Ovary (tissue), 9 donors: ENCODE data around the gene CEP44. TPM values are rescaled to one million over a fixed set of nuclear protein-coding genes. Genes with fewer than 3 reads are reported as not detected.

Experiments
- DNase-seq, 5 donors: peaks; one replicate each; pipeline ENCODE4 v3.0.0-alpha.2; 2019 to 2020
- H3K27ac ChIP-seq, 2 donors: fragments of 200-600 bp; one replicate each; pipeline versions ENCODE4 v1.5.1 to v1.8.0; 2019 to 2022
- H3K27me3 ChIP-seq: fragments of 200-600 bp; one replicate; pipeline ENCODE4 v1.8.0; 2022
- H3K36me3 ChIP-seq: fragments of 200-600 bp; sonication (generic); one replicate; pipeline ENCODE4 v1.5.1; 2019
- H3K4me1 ChIP-seq: one replicate; pipeline ENCODE4 v1.8.1; 2013; ENCODE audit warnings: mild to moderate bottlenecking, moderate library complexity; ENCODE audit not compliant: insufficient read depth
- H3K4me3 ChIP-seq: fragments of 200-600 bp; sonication (generic); one replicate; pipeline ENCODE4 v1.5.1; 2017
- H3K9me3 ChIP-seq, 2 donors: fragments of 200-600 bp in 1 of 2; sonication (generic) in 1 of 2; one replicate each; pipeline versions ENCODE4 v1.5.1 to v1.8.1; 2013 to 2019; ENCODE audit warnings: mild to moderate bottlenecking in 1 of 2, moderate library complexity in 1 of 2
- EP300 ChIP-seq: sonication (generic); formaldehyde crosslinking; IDR thresholded peaks from one replicate; pipeline ENCODE4 v1.6.1; 2017; ENCODE audit warnings: antibody characterized with exemption
- POLR2A ChIP-seq: fragments of 450-650 bp; IDR thresholded peaks from one replicate; pipeline ENCODE4 v1.6.1; 2017; ENCODE audit warnings: antibody characterized with exemption, mild to moderate bottlenecking, moderate library complexity
- WGBS, 3 donors: extraction: QIAGEN DNeasy Blood & Tissue Kit in 1 of 3; methylation state at CpG; one replicate each; pipeline versions ENCODE4 v1.1.5 to v1.1.7; 2013 to 2017; 5-methylcytosine and 5-hydroxymethylcytosine counted together
- intact Hi-C, 4 donors: fragments of 100-400 bp; cut with DNase I; formaldehyde crosslinking; loops; one replicate each; pipeline versions ENCODE4 v1.11.0 to v1.15.1; 2022 to 2023
- polyA plus RNA-seq, 2 donors: library from polyadenylated mRNA; stranded (reverse); fragments of 200-250 nt in 1 of 2; fragments of 350-450 nt in 1 of 2; fragmentation: Illumina TruSeq in 1 of 2; extraction: RNeasy Lipid Tissue Mini Kit (QIAGEN cat#74804) in 1 of 2; gene quantifications; one replicate each; pipeline ENCODE4 v1.2.3, GENCODE V29; 2013 to 2014
- total RNA-seq, 7 donors: library from RNA; depleted of rRNA in 2 of 7; stranded (reverse); fragments of >200 nt in 2 of 7; fragmentation: NEBNext Ultra II Directional in 3 of 7; extraction: Animal tissue kit (Norgen Biotek cat#: 25700) in 3 of 7; gene quantifications; one replicate each; pipeline versions ENCODE4 v1.1.0 to v1.2.4, GENCODE V29; 2016 to 2023
- TF ChIP-seq, protein P1 (sequence below), 3 donors: fragments of 450-650 bp in 2 of 3; fragments of 200-600 bp in 1 of 3; IDR thresholded peaks; one replicate each; pipeline versions ENCODE4 v1.5.1 to v1.8.0; 2016 to 2022; ENCODE audit warnings: antibody characterized with exemption in 3 of 3, mild to moderate bottlenecking in 1 of 3
- donor health status: DM: no; HTN: no; CAD: no; lungs with moderate emphysema.
- donor health status: DM: no; HTN: no; CAD: no.
- donor health status: Bipolar disorder and iron deficiency.
- donor health status: DM: yes; HTN: yes; CAD: no.
- donor health status: DM: no; HTN: no; CAD: no.
- donor health status: DM: yes; HTN: yes; CAD: no.

Gene CEP44
- total and polyA plus RNA-seq, 9 donors = 8.7 to 23.2 (median 15.8) TPM

DNA sequence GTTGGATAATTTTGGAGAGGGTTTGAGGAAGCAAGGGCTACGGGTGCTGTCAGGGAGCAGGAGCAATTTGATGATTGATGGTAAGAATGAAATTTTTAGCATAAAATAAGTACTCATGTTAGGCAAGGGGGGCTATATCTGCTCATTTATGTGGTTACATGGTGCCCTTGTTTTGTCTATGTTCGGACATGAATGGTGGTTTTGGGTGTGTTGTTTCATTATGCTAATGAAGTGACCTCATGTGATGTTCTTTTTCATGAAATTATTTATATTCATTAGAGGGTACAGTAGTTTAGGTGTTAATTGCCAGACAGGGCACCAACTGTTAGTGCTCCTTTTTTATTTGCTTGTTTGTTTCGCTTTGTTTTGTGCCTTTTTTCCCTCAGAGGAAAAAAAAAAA, 29.3 kb downstream of the CEP44 start:
- WGBS, 3 donors = 96 to 98% (median 98%) methylated on average over 3 of the region's 3 CpGs
- no peaks in the 10 kb centered on the region for H3K27me3 ChIP-seq
- no peak overlapping the region for H3K27ac ChIP-seq
- H3K4me3 ChIP-seq = no peak overlapping the region
- intact Hi-C loops = loop anchor here in 1 of 4 donors (10.0 kb wide), 1 partner anchor 808 kb away; no protein-coding TSS in a partner anchor
- H3K4me1 ChIP-seq = no peaks in the 10 kb centered on the region
- TF ChIP-seq, protein P1, sequence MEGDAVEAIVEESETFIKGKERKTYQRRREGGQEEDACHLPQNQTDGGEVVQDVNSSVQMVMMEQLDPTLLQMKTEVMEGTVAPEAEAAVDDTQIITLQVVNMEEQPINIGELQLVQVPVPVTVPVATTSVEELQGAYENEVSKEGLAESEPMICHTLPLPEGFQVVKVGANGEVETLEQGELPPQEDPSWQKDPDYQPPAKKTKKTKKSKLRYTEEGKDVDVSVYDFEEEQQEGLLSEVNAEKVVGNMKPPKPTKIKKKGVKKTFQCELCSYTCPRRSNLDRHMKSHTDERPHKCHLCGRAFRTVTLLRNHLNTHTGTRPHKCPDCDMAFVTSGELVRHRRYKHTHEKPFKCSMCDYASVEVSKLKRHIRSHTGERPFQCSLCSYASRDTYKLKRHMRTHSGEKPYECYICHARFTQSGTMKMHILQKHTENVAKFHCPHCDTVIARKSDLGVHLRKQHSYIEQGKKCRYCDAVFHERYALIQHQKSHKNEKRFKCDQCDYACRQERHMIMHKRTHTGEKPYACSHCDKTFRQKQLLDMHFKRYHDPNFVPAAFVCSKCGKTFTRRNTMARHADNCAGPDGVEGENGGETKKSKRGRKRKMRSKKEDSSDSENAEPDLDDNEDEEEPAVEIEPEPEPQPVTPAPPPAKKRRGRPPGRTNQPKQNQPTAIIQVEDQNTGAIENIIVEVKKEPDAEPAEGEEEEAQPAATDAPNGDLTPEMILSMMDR (IDR thresholded peaks at IDR 0.05) = no peak
- TF ChIP-seq POLR2A (no peak), EP300 (no peak)
- no peaks in the 10 kb centered on the region for H3K36me3 ChIP-seq
- no peak for DNase-seq
- no peaks in the 10 kb centered on the region for H3K9me3 ChIP-seq

DNA sequence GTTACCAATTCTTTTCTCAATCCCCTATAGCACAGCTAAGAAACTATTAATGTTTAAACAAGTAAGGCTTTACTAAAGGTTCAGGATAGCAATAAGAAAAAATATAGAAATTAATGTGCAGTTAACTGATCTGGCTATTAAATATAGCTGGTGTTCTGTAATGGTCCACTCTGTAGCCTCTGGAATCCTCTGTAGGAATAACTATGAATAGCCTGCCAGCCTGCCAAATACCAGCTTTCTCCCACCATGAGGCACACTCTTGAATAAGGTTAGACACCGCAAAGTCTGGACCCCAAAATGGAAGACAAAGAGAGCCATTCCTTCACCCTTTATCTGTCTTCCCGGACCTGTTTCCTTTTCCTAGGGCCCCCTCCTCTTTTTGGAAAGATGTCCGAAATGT, 30.6 kb downstream of the CEP44 start:
- no peak for TF ChIP-seq EP300
- TF ChIP-seq POLR2A = no peak
- TF ChIP-seq, protein P1 (IDR thresholded peaks at IDR 0.05) = no peak
- H3K36me3 ChIP-seq = no peaks in the 10 kb centered on the region
- no peak overlapping the region for H3K4me3 ChIP-seq
- no peaks in the 10 kb centered on the region for H3K27me3 ChIP-seq
- WGBS, 3 donors = 96 to 99% (median 99%) methylated on average over 3 of the region's 3 CpGs
- DNase-seq = no peak
- H3K9me3 ChIP-seq = no peaks in the 10 kb centered on the region
- H3K27ac ChIP-seq = no peak overlapping the region
- H3K4me1 ChIP-seq = no peaks in the 10 kb centered on the region
- intact Hi-C loops = loop anchor here in 1 of 4 donors (10.0 kb wide), 1 partner anchor 809 kb away; no protein-coding TSS in a partner anchor

DNA sequence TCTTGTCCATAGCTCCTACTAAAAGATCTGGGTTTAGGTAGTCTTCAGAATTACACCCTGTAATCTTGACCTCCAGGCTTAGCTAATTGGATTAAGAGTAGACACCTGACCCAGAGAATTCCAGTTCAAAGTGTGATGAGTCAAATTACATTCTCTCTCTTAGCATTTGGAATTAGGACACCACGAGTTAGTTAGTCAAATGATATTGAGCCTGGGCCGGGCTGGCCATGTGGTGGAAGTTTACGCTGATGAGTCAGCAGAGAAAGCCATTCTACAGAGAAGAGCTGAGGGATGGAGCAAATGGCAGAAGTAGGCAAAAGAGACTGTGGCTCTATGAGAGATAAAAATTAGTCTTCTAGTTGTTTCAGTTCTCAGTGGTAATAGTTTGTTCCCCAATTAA, 31.1 kb downstream of the CEP44 start:
- Histone ChIP-seq H3K4me3 (no peak overlapping the region), H3K4me1 (no peaks in the 10 kb centered on the region), H3K36me3 (no peaks in the 10 kb centered on the region), H3K9me3 (no peaks in the 10 kb centered on the region), H3K27ac (no peak overlapping the region), H3K27me3 (no peaks in the 10 kb centered on the region)
- WGBS, 3 donors = 80 to 83% (median 80%) methylated on average over 3 of the region's 3 CpGs
- no peak for DNase-seq
- no peak for TF ChIP-seq EP300
- TF ChIP-seq, protein P1 (IDR thresholded peaks at IDR 0.05) = no peak
- TF ChIP-seq POLR2A = no peak
- intact Hi-C loops = loop anchor here in 1 of 4 donors (10.0 kb wide), 1 partner anchor 810 kb away; no protein-coding TSS in a partner anchor

DNA sequence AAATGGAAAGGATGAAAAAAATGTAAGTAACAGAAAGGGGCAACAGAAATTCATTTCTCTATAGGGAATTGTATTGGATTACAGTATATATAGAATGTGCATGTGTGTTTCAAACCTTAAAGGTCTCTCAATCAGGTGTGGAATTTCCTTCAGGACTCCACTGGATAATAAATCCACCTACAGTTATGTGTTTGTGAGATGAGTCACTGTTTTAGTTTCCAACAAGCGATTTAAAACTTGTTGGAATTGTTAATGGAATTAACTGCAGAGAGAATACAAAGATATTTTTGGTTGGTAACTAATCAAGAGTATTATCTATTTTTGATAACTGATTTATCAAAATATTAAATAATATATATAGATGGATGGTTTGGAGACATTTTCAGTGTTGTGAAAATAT, 32.8 kb downstream of the CEP44 start:
- TF ChIP-seq, protein P1 (IDR thresholded peaks at IDR 0.05) = no peak
- TF ChIP-seq POLR2A (no peak), EP300 (no peak)
- intact Hi-C loops = loop anchor here in 1 of 4 donors (10.0 kb wide), 1 partner anchor 812 kb away; no protein-coding TSS in a partner anchor

More for the DNA sequence above, 32.8 kb downstream of the CEP44 start:
- 33 to 63% (median 54%) methylated on average over 1 of the region's 1 CpG for WGBS, 3 donors
- Histone ChIP-seq H3K9me3 (no peaks in the 10 kb centered on the region), H3K27me3 (no peaks in the 10 kb centered on the region), H3K36me3 (no peaks in the 10 kb centered on the region), H3K27ac (no peak overlapping the region), H3K4me1 (no peaks in the 10 kb centered on the region), H3K4me3 (no peak overlapping the region)
- no peak for DNase-seq
